Heart left ventricle (tissue), 13 donors: ENCODE data around the gene ERBB2.

ENCODE experiments used
- POLR2A ChIP-seq, 2 donors: fragments of 450-650 bp; IDR thresholded peaks; one replicate each; pipeline ENCODE4 v1.6.1; 2017; ENCODE audit warnings: antibody characterized with exemption in 2 of 2, mild to moderate bottlenecking in 2 of 2, moderate library complexity in 2 of 2
- TF ChIP-seq, protein P1 (sequence below), 12 donors: fragments of 200-600 bp; sonication (generic) in 4 of 12; IDR thresholded peaks; one replicate each; pipeline versions ENCODE4 v1.5.0 to v1.8.0; 2018 to 2022; ENCODE audit warnings: antibody characterized with exemption in 12 of 12, mild to moderate bottlenecking in 5 of 12
- donor health status: ischemic (EF 13 %, LVEDD 7.1; RV severe dilation, severe dysfunction).
- donor health status: DM: no; HTN: yes; CAD: no.
- donor health status: DM: no; HTN: no; CAD: no.
- donor health status: ischemic (EF 25% LVEDD 6.9; RV normal size, moderate dysfunction).
- donor health status: ischemic (EF 25% LVEDD 5.7; RV mildly dilated, moderate dysfunction).
- donor health status: ischemic (EF 35%, LVEDD 5.7; RV mildly dilated, moderate dysfunction).
- donor health status: nonischemic (EF 11% LVEDD 7.7; RV severe dilation, severe dysfunction).
- donor health status: DM: yes; HTN: yes; CAD: no.
- donor health status: PGD.
- donor health status: ischemic (EF 29% LVEDD 5.4; RV normal size, mild dysfunction).
- donor health status: nonischemic (EF 23%, LVEDD 6.1; RV moderate dilation, normal function).

DNA sequence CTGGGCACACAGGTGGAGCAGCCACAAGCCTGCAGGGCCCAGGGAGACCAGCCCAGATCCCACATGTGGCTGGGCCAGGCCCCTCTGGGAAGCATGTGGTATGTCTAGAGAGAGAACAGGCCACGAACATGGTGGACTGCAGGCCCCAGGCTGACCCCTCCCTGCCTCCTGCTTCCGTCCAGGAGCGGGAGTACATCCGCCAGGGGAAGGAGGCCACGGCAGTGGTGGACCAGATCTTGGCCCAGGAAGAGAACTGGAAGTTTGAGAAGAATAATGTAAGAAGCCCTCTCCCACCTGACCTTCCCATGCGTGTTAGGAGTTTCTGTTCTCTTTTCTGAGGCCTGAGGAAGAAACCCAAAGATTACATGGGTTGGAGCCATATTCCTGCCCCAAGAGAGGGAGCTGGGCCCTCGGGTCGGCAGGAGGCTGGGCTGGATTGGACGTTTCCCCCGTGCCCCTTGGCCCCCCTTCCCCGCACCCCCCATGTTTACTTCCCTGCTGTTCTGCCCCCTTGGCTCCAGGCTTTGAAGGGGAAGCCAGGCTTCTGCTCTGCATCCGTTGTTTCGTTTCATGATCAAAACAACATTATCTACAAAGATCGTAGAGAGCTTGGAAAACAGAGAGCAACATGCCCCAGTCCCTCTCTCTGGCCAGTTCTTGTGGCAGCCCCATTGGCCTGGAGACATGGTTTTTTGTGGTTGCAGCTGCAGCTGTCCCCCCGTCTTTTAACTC lies 40.4 kb upstream of the ERBB2 start:
- no peak for TF ChIP-seq POLR2A (IDR thresholded peaks at IDR 0.05)
- TF ChIP-seq, protein P1, sequence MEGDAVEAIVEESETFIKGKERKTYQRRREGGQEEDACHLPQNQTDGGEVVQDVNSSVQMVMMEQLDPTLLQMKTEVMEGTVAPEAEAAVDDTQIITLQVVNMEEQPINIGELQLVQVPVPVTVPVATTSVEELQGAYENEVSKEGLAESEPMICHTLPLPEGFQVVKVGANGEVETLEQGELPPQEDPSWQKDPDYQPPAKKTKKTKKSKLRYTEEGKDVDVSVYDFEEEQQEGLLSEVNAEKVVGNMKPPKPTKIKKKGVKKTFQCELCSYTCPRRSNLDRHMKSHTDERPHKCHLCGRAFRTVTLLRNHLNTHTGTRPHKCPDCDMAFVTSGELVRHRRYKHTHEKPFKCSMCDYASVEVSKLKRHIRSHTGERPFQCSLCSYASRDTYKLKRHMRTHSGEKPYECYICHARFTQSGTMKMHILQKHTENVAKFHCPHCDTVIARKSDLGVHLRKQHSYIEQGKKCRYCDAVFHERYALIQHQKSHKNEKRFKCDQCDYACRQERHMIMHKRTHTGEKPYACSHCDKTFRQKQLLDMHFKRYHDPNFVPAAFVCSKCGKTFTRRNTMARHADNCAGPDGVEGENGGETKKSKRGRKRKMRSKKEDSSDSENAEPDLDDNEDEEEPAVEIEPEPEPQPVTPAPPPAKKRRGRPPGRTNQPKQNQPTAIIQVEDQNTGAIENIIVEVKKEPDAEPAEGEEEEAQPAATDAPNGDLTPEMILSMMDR (IDR thresholded peaks at IDR 0.05): no peak
